Liver (tissue), 9 donors: ENCODE data around the gene CCDC120. TPM values are rescaled to one million over a fixed set of nuclear protein-coding genes. Genes with fewer than 3 reads are reported as not detected.

Experiments
- DNase-seq: peaks from one replicate; pipeline ENCODE4 v3.0.0-alpha.2; 2017; ENCODE audit warnings: low spot score
- H3K27ac ChIP-seq, 2 donors: one replicate each; pipeline ENCODE4 v1.7.0; 2013; ENCODE audit warnings: inconsistent platforms in 2 of 2, low read length in 2 of 2, control low read depth in 1 of 2, low read depth in 1 of 2, mild to moderate bottlenecking in 1 of 2
- H3K27me3 ChIP-seq, 4 donors: one replicate each; pipeline versions ENCODE4 v1.6.1 to v1.7.0; 2013; ENCODE audit warnings: low read length in 3 of 4, inconsistent platforms in 1 of 4, mild to moderate bottlenecking in 1 of 4, moderate library complexity in 1 of 4; ENCODE audit not compliant: control insufficient read depth in 4 of 4, insufficient read depth in 4 of 4
- H3K36me3 ChIP-seq, 4 donors: one replicate each; pipeline versions ENCODE4 v1.6.1 to v1.7.0; 2013; ENCODE audit warnings: low read length in 3 of 4, mild to moderate bottlenecking in 3 of 4, low read depth in 1 of 4, moderate library complexity in 1 of 4; ENCODE audit not compliant: control insufficient read depth in 4 of 4, insufficient read depth in 3 of 4
- H3K4me1 ChIP-seq, 4 donors: one replicate each; pipeline versions ENCODE4 v1.6.1 to v1.7.0; 2013; ENCODE audit warnings: low read length in 3 of 4, mild to moderate bottlenecking in 3 of 4, moderate library complexity in 1 of 4; ENCODE audit not compliant: control insufficient read depth in 4 of 4, insufficient read depth in 4 of 4
- H3K4me3 ChIP-seq, 3 donors: one replicate each; pipeline versions ENCODE4 v1.6.1 to v1.7.0; 2013; ENCODE audit warnings: low read length in 3 of 3, control low read depth in 1 of 3, low read depth in 1 of 3, mild to moderate bottlenecking in 1 of 3
- H3K9ac ChIP-seq, 2 donors: one replicate each; pipeline ENCODE4 v1.7.0; 2013; ENCODE audit warnings: low read length in 2 of 2, mild to moderate bottlenecking in 2 of 2, moderate library complexity in 2 of 2, control low read depth in 1 of 2, low read depth in 1 of 2
- H3K9me3 ChIP-seq, 4 donors: one replicate each; pipeline versions ENCODE4 v1.6.1 to v1.7.0; 2013; ENCODE audit warnings: low read length in 3 of 4; ENCODE audit not compliant: control insufficient read depth in 4 of 4
- ATF3 ChIP-seq: IDR thresholded peaks from 2 replicates; pipeline ENCODE4 v1.6.1; 2016; ENCODE audit warnings: antibody characterized with exemption
- CTCF ChIP-seq: fragments of 150-350 bp; IDR thresholded peaks from 2 replicates; pipeline ENCODE4 v1.5.1; 2017; ENCODE audit warnings: improper control_type of control experiment, low read depth, low read length; ENCODE audit not compliant: missing input control
- EGR1 ChIP-seq, 2 donors: IDR thresholded peaks; 2 replicates each; pipeline ENCODE4 v1.6.1; 2016 to 2018; ENCODE audit warnings: antibody characterized with exemption in 2 of 2, low read depth in 2 of 2
- FOXA1 ChIP-seq: IDR thresholded peaks from 2 replicates; pipeline ENCODE4 v1.6.1; 2016; ENCODE audit warnings: antibody characterized with exemption
- FOXA2 ChIP-seq: IDR thresholded peaks from 2 replicates; pipeline ENCODE4 v1.6.1; 2016; ENCODE audit warnings: antibody characterized with exemption
- GABPA ChIP-seq, 2 donors: IDR thresholded peaks in 1 of 2; conservative IDR thresholded peaks in 1 of 2; 2 replicates each; pipeline ENCODE4 v1.6.1; 2016; ENCODE audit warnings: antibody characterized with exemption in 2 of 2, mild to moderate bottlenecking in 1 of 2, moderate library complexity in 1 of 2
- HNF4A ChIP-seq, 2 donors: conservative IDR thresholded peaks; 2 replicates each; pipeline ENCODE4 v1.6.1; 2016; ENCODE audit warnings: antibody characterized with exemption in 2 of 2, mild to moderate bottlenecking in 2 of 2
- HNF4G ChIP-seq: IDR thresholded peaks from 2 replicates; pipeline ENCODE4 v1.6.1; 2016; ENCODE audit warnings: antibody characterized with exemption
- JUND ChIP-seq, 2 donors: IDR thresholded peaks; 2 replicates each; pipeline ENCODE4 v1.6.1; 2016; ENCODE audit warnings: antibody characterized with exemption in 2 of 2
- MAX ChIP-seq: IDR thresholded peaks from 2 replicates; pipeline ENCODE4 v1.6.1; 2016; ENCODE audit warnings: antibody characterized with exemption
- NR2F2 ChIP-seq: IDR thresholded peaks from 2 replicates; pipeline ENCODE4 v1.6.1; 2016; ENCODE audit warnings: antibody characterized with exemption
- RAD21 ChIP-seq, 2 donors: IDR thresholded peaks; 2 replicates each; pipeline ENCODE4 v1.6.1; 2016; ENCODE audit warnings: antibody characterized with exemption in 2 of 2, mild to moderate bottlenecking in 2 of 2
- REST ChIP-seq: IDR thresholded peaks from 2 replicates; pipeline ENCODE4 v1.6.1; 2016; ENCODE audit warnings: antibody characterized with exemption, mild to moderate bottlenecking
- RXRA ChIP-seq, 2 donors: IDR thresholded peaks; 2 replicates each; pipeline ENCODE4 v1.6.1; 2017 to 2018; ENCODE audit warnings: antibody characterized with exemption in 2 of 2, mild to moderate bottlenecking in 1 of 2
- SP1 ChIP-seq: IDR thresholded peaks from 2 replicates; pipeline ENCODE4 v1.6.1; 2018; ENCODE audit warnings: antibody characterized with exemption, mild to moderate bottlenecking
- TAF1 ChIP-seq: conservative IDR thresholded peaks from 2 replicates; pipeline ENCODE4 v1.6.1; 2016; ENCODE audit warnings: antibody characterized with exemption, mild to moderate bottlenecking
- YY1 ChIP-seq: IDR thresholded peaks from 2 replicates; pipeline ENCODE4 v1.6.1; 2016; ENCODE audit warnings: antibody characterized with exemption, mild to moderate bottlenecking
- ZBTB33 ChIP-seq: IDR thresholded peaks from 2 replicates; pipeline ENCODE4 v1.6.1; 2016; ENCODE audit warnings: antibody characterized with exemption
- WGBS: extraction: QIAGEN DNeasy Blood & Tissue Kit; methylation state at CpG from one replicate; pipeline ENCODE4 v1.1.7; 2013; 5-methylcytosine and 5-hydroxymethylcytosine counted together
- polyA plus RNA-seq, 2 donors: library from polyadenylated mRNA; stranded (reverse) in 1 of 2; unstranded in 1 of 2; fragments of 200-250 nt in 1 of 2; fragments of >200 nt in 1 of 2; fragmentation: Nextera tagmentation in 1 of 2; extraction: Ambion mirVana in 1 of 2; gene quantifications; one replicate each; pipeline versions ENCODE4 v1.2.1 to v1.2.3, GENCODE V29; 2013 to 2015
- total RNA-seq, 2 donors: library from RNA; depleted of rRNA; stranded (reverse); fragments of >200 nt; gene quantifications; one replicate each; pipeline ENCODE4 v1.2.3, GENCODE V29; 2014
- donor health status: healthy.
- donor health status: healthy.
- donor health status: healthy.
- donor health status: healthy.
- donor health status: healthy.

Gene CCDC120
- total and polyA plus RNA-seq, 4 donors = 1.0 to 3.4 (median 1.6) TPM

GRCh38 chrX:49075347-49075746 lies 16.5 kb downstream of the CCDC120 start:
- TF ChIP-seq ATF3 = no peak
- TF ChIP-seq MAX = no peak
- TF ChIP-seq EGR1 (IDR thresholded peaks at IDR 0.05; ENCODE audit: low read depth in 2 of 2) = no peak
- TF ChIP-seq TAF1 = no peak
- TF ChIP-seq SP1 = no peak
- TF ChIP-seq ZBTB33 = no peak
- no peak for TF ChIP-seq GABPA (IDR thresholded peaks at IDR 0.05 in 1 of 2, conservative IDR thresholded peaks at IDR 0.05 in 1 of 2)
- TF ChIP-seq HNF4G = no peak
- no peak for TF ChIP-seq HNF4A (conservative IDR thresholded peaks at IDR 0.05)
- TF ChIP-seq CTCF = no peak
- no peak for TF ChIP-seq RAD21 (IDR thresholded peaks at IDR 0.05)
- no peak for TF ChIP-seq FOXA1
- TF ChIP-seq JUND (IDR thresholded peaks at IDR 0.05) = no peak
- no peak for TF ChIP-seq RXRA (IDR thresholded peaks at IDR 0.05)
- no peak for TF ChIP-seq FOXA2
- no peak for TF ChIP-seq YY1
- TF ChIP-seq NR2F2 = no peak
- TF ChIP-seq REST = no peak
- 92% methylated on average over 13 of the region's 13 CpGs for WGBS
- Histone ChIP-seq H3K27ac (no peak overlapping the region), H3K4me3 (no peak overlapping the region), H3K36me3 (peaks cover 2 to 19% (median 7%) of the 10 kb centered on the region in 4 donors), H3K4me1 (peaks cover 3 to 22% (median 13%) of the 10 kb centered on the region in 4 donors), H3K9ac (no peak overlapping the region), H3K9me3 (no peaks in the 10 kb centered on the region), H3K27me3 (no peaks in the 10 kb centered on the region)
- DNase-seq = no peak
